GM12874 (cell line): ENCODE measurements around the gene ZNF654.

Experiments
- TF ChIP-seq, protein P1 (sequence below): IDR thresholded peaks from 2 replicates; pipeline ENCODE4 v1.5.1; 2011; ENCODE audit warnings: low read depth, mild to moderate bottlenecking, control low read depth, low read length, moderate library complexity; ENCODE audit not compliant: insufficient read depth

ZNF654 gene

DNA sequence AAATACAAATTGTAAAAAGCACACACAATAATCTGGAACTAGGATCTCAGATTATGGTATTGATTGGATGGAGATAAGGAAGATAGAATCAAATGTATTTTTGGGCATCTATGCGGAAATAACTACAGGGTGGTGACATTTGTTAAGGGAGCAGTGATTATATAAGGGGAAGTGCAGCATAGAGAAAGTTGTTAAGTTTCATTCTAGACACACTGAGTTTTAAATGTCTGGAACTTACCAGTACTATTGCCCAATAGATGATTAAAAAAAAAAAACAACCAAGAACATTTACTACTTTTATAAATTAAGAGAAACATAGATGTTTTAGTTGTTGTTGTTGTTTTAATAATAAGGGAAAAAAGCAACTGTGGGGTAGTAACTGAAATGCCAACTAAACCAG is 58.6 kb downstream of the ZNF654 start:
- TF ChIP-seq, protein P1, sequence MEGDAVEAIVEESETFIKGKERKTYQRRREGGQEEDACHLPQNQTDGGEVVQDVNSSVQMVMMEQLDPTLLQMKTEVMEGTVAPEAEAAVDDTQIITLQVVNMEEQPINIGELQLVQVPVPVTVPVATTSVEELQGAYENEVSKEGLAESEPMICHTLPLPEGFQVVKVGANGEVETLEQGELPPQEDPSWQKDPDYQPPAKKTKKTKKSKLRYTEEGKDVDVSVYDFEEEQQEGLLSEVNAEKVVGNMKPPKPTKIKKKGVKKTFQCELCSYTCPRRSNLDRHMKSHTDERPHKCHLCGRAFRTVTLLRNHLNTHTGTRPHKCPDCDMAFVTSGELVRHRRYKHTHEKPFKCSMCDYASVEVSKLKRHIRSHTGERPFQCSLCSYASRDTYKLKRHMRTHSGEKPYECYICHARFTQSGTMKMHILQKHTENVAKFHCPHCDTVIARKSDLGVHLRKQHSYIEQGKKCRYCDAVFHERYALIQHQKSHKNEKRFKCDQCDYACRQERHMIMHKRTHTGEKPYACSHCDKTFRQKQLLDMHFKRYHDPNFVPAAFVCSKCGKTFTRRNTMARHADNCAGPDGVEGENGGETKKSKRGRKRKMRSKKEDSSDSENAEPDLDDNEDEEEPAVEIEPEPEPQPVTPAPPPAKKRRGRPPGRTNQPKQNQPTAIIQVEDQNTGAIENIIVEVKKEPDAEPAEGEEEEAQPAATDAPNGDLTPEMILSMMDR: no peak

DNA sequence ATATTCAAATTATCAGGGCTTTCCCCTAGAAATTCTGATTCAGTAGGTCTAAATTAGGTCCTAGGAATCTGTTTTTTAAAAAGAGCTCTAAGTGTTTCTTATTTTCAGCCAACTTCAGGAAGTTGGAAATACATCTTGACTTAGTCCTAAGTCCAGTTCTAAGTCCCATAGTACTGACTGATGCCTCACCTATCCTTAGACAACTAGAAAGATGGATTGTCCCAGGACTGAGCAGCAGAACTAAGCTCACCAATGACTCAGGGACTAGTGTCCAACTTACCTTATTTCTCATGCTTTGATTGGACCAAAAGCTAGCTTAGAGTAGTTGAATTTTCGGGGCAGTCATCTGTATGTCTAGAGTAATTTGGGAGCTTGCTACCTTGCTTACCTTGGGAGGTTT is 64.5 kb downstream of the ZNF654 start:
- TF ChIP-seq, protein P1: no peak

DNA sequence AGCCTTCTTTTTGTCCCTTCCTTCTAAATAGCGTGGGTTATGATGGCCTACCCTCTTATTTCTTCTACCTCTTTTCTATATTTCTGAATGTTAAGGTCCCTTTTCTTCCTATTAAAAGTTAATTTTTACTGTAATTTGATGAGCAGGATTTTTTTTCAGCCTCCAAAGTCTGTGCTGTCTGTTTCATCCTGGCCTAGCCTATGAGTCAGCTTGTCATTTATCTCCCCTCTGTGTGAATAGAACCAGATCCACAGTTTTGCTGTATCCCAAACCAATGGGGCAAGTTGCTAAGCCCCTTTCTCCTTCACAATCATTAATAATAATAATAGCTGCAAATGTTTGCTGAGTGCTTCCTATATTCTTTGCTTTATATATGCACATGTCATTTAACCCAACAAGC is 72.6 kb downstream of the ZNF654 start:
- TF ChIP-seq, protein P1: no peak

DNA sequence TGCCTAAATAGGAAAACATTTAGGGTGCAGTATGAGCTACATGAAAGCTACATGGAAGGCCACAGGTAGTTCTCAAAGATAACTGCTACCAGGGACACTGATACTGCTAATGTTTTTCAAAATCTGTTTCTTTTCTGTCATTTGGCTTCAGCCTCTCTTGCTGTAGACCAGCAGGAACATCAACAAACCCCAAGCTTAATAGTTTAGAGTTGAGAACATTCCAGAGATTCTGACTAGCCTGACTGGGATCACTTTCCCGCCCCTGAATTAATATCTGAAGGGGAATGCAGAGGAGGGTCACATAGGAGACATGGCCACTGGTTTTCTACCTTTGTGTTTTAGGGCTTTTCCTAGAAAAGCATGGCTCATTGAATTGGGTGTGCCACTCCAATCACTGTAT is 73.8 kb downstream of the ZNF654 start:
- TF ChIP-seq, protein P1: no peak

DNA sequence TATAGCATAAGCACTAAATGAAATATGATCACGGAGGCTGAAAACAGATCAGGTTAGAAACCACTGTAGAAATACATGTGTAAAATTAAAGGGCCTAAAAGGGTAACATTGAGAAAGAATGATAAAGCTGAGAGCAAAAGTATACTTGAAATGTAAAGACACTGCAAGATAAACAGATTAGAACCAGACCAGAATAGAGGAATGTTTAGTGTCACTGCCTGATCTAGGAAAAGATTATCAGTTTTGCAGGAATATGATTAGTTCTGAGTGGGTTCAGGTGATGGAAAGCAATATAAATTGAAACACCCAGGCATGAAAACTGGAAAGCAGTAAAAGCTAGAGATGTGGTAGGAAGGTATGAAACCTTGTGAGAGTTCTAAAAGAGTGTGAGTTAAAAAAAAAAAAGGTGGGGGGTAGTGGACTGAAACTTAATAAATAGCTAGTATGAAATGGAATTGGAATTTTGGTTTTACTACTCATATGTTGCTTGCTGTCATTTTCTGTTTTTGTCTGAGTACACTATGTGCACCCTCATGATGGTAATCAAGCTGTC is 74.7 kb downstream of the ZNF654 start:
- TF ChIP-seq, protein P1: no peak

DNA sequence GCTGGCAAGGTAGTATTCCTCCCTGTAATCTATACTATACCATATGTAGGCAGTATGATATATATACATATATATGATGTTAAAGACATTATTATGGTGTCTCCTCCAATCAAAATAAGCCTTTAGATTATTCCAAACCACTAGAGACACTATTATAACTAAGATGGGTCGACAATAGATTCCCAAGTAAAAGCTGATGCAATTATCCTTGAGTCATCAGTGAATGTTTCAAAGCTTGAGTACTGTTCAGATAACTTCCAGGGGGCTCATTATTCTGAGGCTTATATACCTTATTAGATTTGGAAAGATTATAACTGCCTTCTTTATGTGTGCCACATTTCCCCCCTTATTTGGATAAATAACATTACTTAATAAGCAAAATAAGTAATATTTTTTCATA is 78.8 kb downstream of the ZNF654 start:
- TF ChIP-seq, protein P1: no peak

DNA sequence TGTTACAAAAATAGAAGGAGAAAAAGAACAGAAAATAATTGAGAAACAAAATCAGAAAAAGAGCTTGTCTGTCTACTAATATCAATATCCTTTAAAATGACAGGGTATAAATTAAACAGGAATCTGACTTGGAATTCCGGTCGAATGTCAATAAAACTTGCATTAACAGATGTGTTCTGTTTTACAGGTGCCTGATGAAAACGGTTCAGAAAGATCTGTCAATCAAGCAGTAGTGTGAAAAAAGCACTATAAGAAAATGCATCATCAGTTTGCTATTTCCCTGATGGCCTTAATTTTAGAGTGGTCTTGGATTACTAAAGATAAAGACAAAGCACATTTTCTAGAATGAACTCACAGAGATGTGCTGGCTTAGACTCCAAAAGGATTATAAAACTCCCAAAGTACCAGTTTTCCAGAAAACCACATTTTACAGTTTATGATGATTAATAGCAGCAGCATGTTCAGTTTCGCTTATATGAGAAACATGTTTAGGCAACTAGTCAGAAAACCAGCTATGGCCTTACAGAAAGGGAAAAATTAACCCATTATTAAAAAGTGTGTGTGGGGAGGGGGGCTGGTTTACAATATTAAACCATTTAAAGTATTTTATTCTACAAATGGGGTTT is 82.5 kb downstream of the ZNF654 start:
- TF ChIP-seq, protein P1: no peak
